HG02678 (cell line): Measurements from ENCODE around the gene SDS.

Experiments used
- ATAC-seq: cut with Tn5 transposase; IDR thresholded peaks from one replicate; pipeline ENCODE4 v1.9.1; 2021; ENCODE audit warnings: mild to moderate bottlenecking, moderate library complexity; ENCODE audit not compliant: unreplicated experiment

Gene SDS

DNA sequence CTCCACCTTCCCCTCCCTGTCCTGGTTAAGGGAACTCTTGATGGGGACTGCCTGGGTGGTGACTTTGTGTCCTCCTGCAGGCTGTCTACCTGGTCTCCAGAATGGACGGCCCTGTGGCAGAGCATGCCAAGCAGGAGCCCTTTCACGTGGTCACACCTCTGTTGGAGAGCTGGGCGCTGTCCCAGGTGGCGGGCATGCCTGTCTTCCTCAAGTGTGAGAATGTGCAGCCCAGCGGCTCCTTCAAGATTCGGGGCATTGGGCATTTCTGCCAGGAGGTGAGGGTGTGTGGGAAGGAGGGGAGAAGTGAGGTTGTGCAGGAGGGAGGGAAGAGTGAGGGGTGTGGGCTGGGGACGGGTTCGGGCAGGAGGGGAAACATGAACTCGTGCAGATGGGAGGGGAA is 24.2 kb upstream of the SDS start:
- ATAC-seq = no peak

GRCh38 chr12:113425960-113426453 is 22.3 kb upstream of the SDS start:
- ATAC-seq = no peak

DNA sequence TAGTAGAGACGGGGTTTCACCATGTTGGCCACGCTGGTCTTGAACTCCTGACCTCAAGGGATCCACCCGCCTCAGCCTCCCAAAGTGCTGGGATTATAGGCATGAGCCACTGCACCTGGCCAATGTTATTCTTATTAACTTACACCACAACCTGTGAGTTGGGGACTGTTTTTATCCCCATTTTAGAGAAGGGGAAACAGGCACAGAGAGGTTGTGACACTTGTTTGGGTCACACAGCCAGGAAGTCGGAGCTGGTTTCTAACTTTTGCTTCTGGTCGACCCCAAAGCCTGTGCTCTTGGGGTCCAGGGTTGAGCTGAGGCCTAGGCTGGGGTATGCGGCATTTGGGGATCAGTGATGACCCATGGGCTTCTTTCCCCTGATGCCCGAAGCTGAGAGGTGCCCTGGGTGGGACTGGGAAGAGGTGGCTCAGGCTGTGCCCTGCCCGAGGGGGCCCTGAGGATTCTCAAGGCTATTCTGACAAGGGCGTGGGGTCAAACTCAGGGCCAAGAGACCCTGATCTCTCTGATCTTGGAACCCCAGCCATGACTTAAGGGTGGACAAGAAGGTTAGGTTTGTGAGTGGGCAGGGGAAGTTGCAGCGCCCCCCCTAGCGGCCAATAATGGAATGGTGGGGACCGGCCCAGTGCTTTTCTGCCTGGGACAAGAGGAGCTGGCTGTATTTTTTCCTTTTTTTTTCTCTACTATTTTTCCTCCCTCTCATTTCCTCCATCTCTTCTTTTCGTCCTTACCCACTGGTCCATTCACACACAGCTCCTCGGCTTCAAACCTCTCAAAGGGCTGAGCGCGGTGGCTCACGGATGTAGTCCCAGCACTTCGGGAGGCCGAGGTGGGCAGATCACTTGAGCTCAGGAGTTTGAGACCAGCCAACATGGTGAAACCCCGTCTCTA is 21.5 kb upstream of the SDS start:
- ATAC-seq = no peak

DNA sequence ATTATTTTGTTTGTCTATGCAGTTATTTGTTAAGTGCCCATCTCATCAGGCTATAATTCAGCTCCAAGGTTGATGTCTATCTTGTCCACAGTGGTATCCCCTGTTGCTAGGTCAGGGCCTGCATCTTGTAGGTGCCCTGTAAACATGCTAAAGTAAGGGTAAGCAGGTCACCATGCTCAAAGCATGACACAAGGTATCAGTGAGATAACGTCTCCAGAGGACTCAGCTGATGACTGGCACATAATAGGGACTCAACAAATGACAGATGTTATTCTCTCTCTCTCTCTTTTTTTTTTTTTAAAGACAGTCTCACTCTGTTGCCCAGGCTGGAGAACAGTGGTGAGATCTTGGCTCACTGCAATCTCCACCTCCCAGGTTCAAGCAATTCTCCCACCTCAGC is 20.8 kb upstream of the SDS start:
- no peak for ATAC-seq

DNA sequence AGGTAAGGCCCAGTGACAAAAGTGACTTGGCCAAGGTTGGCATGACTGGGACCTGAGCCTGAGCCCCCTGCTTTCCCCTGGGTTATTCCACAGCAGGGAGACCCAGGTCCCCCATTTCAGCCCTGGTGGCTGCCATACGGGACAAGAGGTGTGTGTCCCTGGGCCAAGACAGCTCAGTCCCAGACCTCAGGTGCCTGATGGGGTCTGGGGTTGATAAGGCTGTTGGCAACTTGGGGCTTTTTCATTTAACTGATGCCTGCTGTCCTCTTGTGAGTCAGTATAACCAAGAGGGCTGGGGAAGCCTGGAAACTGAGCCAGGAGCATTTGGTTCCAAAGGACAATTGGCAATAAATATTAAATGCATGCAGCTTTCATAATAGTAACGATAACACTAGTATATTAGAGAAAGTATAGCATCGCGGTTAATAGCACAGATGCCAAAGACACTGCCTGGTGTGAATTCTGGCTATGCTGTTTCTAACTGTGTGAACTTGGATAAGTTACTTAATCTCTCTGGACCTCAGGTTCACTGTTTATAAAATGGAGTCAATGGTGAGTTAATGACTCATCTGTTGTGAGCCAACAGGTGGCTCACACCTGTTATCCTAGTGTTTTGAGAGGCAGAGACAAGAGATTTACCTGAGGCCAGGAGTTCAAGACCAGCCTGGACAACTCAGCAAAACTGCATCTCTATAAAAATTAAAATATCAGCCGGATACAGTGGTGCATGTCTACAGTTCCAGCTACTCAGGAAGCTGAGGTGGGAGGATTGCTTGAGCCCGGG is 19.4 kb upstream of the SDS start:
- ATAC-seq = no peak

DNA sequence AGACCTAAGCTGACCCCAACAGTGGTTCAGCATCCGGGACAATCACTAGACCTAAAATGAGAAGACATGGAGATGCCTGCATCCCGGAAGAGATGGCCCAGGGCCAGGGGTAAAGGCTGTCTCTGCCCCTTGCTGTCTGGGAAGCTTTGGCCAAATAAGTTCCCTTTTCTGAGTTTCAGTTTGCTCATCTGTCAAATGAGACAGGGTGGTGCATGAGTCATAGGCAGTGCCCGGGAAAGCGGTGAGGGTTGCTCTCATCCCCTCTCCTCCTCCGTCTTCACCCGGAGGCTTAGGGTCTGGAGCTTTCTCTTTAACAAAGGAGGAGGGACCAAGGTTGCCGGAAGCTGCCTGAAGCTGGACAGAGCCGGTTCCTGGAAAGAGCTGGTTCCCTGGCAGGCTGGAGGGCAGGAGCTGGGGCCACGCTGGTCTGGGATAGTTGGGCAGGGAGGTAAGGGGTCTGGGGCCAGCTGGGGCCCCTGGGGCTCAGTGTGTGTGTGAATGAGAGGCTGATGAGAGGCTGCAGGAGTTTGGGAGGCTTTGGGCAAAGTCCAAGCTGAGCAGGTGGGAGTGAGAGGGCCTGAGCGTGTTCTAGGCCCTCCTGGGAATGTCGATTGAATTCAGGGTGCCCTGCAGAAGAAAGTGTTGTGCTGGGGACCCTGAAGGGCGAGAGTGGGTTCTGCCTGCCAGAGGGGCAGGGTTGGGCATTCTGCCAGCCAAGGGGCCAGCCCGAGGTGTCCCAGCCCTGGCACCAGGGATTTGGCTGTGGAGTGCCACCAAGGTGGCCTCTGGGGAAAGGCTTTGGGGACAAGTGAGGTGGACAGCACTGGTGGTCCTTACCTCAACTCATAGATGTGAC is 18.6 kb upstream of the SDS start, which contains the start of gene SDSL:
Gene SDSL (plus strand): TSS at position 351 of the 856 bp plus-strand sequence. CDS start 5,603 bp downstream, outside the sequence.
- ATAC-seq = peak; percentile 91

DNA sequence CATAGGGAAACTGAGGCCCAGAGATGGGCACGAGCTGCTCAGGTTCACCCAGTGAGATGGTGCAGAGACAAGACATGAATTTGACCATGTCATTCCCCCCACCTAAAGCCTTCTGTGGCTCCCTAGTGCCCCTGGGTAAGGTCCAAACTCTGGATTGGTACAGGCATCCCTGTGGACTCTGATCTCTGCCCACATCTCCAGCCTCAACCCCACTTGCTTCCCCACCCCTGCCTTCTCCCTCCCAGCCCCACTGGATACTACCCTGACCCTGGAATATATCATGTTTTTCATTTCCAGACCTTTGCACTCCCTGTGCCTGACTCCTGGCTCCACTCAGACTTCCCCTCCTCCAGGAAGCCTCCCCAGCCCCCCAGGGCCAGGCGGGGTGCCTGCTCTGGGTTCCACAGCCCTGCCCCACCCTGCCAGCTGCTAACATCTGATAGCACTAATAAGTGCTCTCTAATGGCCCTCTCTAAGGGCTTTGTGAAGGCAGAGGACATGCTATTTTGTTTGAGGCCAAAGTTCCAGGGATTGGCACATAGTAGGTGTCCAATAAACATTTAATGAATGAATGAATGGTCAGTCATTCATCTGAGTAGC is 17.4 kb upstream of the SDS start:
- no peak for ATAC-seq

DNA sequence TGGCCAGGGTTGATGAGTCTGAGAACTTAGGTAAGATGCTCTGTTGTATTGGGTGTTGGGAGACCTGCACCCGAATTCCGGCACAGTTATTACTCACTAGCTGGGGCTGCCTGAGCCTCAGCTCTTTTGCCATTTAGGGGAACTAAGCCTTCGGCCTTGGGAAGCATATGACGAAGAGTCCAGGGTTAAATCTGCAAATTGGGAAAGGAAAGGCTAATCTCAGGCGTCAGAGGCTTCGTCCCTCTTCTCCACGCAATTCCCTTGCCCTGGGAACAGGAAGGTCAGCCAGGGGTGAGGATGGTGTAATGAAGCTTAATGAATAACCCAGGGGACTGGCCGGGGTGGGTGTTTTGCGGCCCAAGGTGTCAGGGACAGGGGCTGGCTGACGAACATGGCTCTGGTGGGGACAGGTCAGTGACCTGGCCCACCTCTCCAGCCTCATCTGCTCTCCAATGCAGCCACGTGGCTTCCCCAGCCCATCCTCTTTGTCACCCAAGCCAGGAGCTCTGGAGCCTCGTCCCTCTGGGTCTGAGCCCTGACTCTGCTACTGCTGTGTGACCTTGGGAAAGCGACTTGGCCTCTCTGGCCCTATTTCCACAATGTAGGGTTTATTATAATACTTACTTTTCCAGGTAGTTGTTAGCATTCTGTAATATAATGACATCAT is 14.7 kb upstream of the SDS start:
- ATAC-seq = no peak

GRCh38 chr12:113416091-113416754 is 12.5 kb upstream of the SDS start:
- no peak for ATAC-seq

- ATAC-seq = no peak
Observed at GRCh38 chr12:113414519-113415038, 10.9 kb upstream of the SDS start.

GRCh38 chr12:113413488-113413939 is 9.8 kb upstream of the SDS start:
- ATAC-seq = no peak

DNA sequence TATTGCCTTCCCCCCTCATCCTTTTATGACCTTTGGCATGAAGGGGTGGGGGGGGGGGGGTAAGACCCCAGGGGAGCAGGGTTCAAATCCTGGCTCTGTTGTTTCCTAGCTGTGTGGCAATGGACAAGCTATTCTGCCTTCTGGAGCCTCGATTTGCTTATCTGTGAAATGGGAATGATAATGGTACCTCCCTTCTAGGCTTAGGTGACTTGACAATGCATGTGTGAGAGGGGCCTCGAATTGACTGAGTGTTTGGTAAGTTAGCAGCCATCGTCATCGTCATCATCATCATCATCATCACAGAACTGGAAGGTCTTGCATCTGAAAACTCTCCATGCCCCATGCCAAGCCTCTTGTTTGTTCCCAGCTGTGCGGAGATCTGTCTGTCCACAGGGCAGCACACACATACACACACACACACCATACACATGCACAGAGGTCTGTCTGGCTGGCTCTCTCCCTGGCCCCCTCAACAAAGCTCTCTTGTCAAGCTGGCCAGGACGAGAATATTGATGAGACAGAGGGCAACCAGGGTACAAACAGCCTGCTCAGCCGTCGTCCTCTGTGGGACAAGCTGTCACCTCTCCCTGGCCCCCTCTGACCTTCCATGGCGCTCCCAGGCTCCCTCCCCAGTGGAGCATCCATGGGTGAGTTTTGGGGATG is 5.9 kb upstream of the SDS start:
- ATAC-seq = no peak

GRCh38 chr12:113408756-113409298 is 5.1 kb upstream of the SDS start:
- ATAC-seq = no peak

GRCh38 chr12:113407931-113408600 is 4.4 kb upstream of the SDS start:
- ATAC-seq = no peak

DNA sequence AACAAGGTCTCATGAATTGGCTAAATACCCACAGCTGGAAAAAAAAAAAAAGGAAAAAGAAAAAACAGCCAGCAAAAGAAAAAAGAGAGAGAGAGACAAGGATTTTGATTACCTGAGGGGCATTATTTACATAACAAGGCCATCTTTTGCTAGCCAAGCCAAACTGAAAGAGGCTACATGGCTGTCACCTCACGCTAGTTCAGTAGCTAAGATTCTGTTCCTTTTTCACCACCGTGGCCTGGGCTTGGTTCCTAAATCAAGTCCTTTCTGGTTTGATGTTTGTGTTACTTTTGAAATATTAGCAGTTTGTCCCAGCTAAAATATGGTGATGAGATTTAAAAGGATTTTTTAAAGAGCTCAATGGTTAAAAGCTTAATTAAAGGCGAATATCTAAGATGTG is 2.0 kb upstream of the SDS start:
- no peak for ATAC-seq

- ATAC-seq = no peak
Observed at GRCh38 chr12:113402586-113403260, 964 bp downstream of the SDS start.
